HG03280 (cell line): ENCODE measurements around the gene AKAP6.

Experiments used
- ATAC-seq: cut with Tn5 transposase; IDR thresholded peaks from one replicate; pipeline ENCODE4 v1.9.1; 2021; ENCODE audit warnings: mild to moderate bottlenecking, moderate library complexity; ENCODE audit not compliant: unreplicated experiment

Gene AKAP6

DNA sequence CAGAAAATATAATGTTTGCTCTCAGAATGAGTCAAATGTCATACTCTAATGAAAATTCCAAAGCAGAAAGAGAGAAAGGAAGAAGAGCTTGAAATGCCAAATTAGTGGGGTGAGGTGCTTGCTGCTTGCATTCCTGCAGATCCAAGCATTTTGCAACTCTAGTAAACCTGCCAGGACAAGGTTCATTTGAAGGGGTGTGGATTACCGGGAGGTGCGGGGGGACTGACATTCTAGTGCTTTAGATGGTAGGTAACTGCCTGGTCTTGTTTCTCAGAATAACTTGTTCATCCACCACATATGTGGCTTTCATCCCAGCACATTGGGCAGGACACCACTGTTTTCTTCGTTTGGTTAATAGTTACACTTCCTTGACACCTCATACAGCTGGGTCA lies 144.4 kb downstream of the AKAP6 start:
- no peak for ATAC-seq

DNA sequence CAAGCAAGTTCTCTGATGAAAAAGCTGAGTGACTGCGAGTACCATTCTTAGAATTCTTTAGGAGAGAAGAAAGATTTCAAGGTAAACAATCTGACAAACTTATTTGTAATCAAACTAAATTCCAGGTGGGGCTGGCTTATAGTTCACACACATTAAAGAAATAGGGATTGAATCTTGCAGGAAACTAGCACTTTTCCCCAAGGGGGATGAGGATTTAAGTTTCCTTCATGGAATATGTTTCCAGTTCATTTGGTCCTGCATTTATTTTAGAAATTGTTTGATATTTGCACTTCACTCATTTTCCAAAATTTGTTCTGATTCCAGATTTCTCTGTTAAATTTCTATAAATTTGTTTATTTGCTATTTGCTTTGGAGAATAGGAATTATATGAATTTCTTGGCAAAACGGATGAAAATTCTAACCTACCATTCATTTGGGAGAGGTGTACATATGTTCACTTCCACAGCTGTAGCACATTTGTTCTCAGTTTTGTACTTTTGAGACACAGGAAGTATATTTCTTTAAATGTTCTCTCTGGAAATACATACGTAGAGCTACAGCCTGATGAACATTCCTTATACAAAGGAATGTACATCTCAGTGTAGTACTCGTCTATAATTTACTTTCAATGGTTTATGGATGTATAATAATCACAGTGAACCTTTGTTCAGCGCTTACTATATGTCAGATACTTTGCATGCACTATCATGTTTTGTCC lies 145.5 kb downstream of the AKAP6 start:
- ATAC-seq, result no peak

DNA sequence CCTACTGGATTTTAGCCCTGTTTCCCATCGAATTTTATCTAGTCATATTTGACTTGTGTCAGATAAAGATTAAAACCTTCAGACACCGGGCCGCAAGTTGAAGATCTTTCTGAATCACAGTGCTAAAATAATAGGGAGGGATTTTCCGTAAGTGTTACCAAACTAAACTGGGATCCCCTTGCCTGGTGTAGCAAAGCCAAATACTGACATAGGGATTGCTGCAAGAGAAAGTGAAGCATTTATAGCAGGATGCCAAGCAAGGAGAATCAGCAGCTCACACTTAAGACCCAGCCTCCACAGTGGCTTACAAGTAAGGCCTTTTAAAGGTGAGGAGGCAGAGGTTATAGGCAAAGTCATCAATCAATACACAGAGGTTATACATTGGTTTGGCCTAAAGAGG lies 147.4 kb downstream of the AKAP6 start:
- ATAC-seq, result no peak

DNA sequence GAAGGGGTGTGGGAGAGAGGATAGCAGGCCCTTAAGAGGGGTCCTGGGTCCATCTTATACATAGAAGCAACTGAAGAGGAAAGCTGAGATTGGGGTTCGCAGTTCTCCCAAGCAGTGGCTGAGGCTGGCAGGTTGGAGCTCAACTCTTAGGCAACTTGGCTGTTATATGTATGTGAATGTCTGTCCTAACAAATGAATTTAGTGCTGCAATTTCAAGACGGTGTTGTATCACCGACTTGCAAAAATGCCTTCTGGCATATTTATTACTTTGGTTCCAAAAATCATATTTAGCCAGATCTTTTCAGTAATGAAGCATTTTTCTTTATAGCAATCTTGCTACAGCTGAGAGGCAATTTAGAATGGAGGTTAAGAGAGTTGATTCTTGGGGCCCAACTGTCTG lies 148.3 kb downstream of the AKAP6 start:
- ATAC-seq, result no peak

DNA sequence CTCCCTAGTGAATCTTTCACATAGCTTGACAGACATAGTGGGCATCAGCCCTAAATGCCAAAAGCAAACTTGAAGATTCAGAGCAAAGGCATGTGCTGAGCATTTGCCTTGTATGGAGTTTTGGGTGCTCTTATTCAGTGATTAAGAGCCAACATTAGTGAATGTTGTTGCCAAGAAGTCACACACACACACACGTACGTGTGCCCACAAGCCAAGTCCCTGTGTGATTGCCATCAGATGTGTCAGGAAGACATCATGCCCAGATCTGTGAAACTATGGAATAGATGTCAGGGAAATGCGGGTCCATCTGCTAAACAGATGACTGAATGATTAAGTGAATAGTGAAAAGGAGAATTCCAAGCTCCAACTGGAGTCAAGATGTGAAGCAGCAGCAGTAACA lies 149.0 kb downstream of the AKAP6 start:
- no peak for ATAC-seq

DNA sequence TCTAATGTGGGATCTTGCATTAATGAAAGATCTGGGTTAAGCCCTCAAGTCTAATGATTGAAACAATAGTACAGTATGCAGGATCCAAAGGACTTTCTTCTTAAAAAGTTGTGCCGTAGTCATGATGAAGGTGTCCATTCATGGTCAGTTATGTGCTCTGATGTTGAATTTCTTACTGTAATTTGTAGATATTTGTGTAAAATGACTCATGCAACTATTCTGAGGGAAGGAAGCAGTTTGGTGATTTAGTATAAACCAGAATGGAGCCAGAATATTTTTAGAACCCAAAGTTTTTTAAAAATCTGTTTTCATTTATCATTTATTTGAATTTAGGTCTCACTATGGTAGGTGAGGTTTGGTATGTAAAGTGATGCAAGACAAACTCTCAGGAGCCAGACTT lies 151.2 kb downstream of the AKAP6 start:
- no peak for ATAC-seq

DNA sequence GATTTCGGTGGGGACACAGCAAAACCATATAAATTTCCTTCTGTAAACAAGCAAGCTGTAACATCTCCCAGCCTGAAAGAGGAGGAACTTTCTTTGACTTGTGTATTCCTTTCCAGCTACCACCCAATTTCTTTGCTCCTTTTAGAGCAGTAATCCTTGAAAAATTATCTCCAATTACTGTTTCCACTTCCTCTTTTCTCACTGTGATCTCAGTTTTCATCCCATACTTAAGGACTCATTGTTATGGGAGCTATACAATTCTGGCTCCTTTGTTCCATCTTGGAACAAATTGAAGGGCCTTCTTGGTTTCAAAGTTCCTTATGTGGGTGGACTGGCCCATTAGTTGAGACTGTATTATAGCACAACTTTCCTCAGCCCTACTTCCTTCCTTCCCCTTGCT lies 152.6 kb downstream of the AKAP6 start:
- no peak for ATAC-seq

DNA sequence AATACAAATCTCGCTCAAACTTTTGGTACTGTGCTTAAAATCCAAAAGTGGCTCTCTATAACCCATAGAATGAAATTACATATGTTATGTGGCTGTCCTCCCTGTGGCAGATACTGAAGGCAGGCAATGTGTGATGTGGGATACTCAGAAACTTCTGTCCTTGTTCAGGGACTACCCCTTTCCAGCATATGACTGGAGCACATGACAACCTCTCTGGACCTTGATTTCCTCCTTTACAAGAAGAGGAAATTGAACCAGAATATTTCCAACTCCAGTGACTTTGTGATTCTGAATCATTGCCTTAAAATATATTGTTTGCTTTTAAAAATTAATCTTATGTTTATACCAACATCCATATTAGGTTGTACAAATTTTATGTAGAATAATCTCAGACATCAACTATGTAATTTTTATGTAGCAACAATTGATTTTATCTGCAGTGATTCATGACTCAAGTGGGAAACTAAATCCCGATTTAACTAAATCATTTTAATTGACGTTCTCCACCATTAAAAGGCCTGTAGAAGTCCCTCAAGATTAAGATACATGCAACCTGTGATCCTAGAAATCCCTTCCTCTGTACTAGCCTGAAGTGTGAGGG lies 162.4 kb downstream of the AKAP6 start:
- ATAC-seq, result no peak

DNA sequence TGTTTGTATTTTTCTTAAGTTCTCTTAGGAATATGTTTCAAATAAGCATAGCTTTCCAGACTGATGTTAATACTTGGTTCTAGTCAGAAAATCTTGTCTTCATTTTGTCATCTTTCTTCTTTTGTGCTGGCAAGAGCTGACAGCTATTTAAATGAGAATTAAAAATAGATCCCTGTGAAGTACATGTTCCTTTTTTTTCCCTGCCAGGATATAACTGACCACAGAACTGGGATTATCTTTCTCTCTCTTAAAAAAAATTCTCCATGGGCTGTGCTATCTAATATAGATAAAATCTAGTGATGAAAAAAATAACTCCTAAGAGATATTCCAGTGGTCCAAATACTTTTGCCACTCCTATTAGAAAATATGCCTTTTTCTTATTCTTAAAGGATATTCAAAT lies 163.4 kb downstream of the AKAP6 start:
- ATAC-seq, result no peak

DNA sequence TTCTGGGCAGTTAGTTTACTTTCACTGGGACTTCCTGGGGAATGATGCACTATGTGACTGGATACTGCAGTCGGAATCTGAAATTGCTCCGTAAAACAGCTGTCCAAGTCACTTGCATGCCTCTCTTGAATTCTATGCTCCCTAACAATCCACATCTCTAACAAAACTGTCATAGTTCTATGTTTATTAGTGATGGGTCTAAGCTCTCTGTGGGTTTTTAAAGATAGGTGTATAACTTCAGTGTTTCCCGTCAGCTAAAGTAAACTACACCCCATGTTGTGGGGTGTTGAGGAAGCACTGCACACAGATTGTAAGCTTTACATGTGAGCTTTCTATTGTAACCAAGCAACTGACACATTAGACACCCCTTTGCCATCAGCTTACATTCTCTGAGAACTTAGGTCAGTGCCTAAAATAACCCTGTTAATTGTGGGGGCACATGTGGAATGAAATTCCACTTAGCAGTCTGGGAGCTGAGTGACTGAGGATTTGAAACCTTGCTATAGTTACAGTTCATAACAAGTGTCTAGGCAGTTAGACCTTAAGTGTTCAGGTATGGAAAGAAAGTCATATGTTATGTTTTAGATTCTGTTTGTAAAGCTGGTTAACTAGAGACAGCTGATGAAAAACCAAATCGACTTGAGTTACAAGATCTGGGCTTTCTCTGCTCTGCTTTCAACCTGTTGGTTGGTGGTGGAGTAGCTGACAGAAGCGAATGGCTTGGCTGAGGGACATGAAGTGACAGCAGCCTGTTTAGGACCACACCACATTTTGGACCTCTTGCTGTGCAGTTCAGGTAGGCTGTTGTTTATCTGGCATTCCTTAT lies 165.7 kb downstream of the AKAP6 start:
- no peak for ATAC-seq

DNA sequence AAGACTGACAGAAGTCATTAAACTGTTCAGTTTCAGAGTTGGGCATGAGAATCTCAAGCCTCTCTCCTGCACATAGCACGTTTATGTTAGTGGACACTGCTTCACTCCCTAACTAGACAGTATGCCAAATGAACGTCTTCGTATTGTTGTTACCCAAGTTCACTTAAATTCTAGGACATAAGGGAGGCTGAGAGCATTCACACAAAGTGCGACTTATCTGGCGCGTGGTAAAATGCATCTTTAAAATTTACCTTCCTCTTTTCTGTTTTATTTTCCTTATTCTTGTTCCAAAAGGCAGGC lies 166.3 kb downstream of the AKAP6 start:
- no peak for ATAC-seq

DNA sequence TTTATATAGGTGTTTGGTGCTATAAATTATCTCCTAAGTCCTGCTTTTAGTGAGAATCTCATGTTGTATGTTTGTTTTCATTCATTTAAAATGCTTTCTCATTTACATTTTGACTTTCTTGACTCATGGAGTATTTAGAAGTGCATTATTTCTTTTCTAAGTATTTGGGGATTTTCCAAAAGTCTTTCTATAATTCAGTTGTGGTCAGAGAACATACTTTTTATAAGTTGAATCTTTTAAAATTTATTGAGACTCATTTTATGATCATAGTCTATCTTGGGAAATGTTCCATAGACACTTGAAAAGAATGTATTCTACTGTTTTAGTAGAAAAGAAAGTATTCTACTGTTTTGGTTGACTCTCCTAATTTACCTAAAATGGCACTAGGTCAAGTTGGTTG lies 168.2 kb downstream of the AKAP6 start:
- no peak for ATAC-seq

DNA sequence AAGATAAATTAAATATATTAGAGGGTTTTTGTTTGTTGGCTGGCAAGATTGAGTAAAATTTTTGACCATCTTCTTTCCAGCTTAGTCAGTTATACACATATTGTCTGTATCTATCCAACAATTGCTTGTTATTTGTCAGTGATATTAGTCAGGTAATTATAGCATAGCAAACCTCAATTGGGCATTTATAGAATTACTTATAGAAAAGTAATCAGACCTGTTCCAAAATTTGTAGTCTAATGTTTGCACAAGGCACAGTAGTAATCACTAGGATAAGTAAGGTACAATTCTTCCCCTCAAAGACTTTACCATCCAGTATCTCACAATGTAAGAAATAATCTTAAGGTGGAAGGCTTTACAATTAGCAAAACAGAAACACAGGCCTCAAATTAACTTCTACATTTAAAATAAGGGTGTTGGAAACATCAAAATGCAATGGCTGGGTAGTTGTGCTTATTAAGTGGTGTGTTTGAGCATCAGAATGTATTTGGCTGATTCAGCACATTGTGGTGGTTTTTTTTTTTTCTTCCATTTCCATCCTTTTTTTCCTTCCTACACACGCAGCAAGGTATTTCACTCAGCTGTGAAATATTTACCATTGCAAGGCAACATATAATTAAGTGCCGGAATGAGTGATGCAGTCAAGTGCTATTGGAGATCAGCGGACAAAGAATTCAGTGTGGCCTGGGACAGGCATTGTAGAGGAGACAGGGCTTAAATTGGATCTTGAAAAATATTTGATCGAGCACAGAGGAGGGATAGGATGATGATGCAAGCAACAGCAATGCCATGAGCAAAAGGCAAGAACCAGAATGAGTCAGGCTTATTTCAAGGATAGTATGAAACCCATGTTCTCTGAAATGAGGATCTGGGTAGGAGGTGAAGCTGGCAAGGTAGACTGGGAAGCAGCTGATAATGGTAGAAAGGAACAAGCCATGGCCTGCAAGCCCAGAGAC lies 178.2 kb downstream of the AKAP6 start:
- no peak for ATAC-seq

DNA sequence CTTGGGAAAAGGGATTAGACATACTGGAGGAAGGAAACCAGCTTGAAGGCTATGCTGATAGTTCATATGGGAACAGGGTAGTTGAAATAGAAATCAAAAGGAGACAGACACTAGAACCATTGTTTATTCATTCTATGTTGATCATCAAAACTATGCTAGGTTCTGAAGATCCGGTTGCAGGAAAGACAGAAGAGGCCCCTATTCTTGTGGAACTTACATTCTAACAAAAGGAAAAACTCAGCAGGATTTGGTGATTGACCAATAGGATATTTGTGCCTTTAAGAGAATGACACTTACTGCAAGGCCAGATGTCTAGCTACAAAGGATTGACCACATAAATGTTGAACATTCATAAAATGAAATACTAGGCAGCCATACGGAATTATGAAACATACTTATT lies 179.2 kb downstream of the AKAP6 start:
- ATAC-seq, result no peak

DNA sequence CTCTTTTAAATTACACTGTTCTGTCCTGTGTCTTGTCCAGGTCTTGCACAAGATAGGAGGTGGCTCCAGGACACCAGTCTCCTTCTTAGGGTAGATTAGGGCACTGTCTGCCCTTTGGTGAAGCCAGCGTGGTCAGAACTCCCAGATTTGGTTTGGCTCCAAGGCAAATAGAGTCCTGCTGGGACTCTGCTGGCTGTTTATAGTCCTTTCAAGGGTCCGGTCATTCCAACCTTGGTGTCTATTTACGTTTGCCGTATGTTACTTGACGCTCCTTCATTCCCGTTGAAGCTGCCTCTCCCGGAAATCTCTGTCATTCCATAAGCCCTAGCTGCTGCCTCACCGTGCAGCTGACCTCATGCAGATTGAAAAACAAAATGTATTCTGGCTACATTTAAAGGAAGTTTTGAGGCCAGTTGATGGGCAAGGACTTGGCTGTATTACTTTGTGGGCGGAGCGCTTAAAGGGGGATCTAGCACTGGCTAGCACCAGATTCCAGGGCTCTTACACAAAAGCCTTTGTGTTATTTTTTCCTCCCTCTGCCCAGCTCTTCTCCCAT lies 180.6 kb downstream of the AKAP6 start:
- no peak for ATAC-seq

DNA sequence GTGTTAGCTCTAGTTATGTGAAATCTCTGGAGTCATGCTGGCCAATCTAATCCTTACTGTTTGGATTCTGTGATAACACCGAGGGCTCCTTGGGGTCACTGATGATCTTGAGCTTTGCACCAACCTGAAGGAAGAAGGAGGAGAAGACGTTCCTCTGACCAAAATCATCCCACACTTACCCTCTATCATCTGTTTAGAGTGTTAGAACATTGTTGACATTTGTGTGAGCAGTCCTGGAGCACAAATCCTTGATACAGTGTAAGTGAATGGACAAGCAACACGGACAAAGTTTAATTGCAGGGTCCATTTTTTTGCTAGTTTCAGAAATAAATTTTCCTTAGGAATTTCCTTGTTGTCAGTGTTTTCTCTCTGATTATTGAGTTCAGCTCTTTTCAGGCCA lies 181.7 kb downstream of the AKAP6 start:
- no peak for ATAC-seq

DNA sequence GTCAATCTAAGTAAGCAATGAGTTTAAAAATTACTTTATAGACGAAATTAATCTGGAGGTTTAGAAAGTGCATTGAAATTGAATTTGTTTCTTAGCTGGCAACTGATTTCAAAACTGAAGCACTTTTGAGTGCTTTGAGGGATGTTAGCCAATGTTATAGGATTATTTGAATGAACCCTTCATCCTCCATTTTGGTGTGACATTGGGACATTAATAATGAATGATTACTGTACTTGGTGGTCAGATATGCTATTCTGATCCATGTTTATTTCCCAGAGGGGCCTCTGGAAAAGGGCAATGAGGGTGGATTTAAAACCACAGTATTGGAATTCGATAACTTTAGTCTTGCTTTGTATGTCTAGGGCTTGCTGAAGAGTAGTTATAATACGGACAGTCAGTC lies 183.2 kb downstream of the AKAP6 start:
- no peak for ATAC-seq

DNA sequence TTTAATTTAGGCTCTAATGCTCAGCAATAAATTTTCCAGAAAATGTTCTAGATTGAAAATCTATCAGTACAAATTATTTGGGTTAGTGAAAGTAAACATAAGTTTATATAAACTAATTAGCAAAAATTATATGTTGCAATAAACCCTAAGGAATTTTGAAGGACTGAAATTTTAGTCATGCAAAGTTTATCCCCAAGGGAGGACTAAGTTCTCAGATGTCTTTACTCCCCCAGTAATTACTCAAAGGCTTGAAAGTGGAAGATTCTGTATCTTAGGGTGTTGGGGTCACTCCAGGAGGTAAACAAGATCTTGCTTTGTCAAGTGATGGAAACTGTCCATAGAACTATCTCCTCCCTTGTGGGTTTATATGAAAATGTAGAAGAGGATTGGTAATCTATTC lies 183.7 kb downstream of the AKAP6 start:
- ATAC-seq, result no peak

DNA sequence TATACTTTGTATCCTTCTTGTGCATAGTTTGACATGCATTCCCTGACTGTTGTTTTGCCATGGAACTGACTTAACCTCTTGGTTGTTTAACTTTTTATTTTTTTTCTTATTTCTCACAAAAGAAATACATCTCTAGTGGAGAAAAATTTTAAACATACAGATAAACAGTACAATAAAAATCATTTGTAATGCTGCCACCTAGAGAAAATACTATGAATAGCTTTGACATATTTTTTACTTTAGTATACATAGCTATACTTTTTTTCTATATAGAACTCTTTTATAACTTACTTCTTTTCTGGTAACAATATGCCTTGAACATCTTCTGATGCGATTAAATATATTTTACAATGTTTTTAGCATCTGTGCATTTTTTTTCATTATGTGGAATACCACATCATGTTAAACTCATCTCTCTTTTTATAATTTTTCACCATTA lies 184.5 kb downstream of the AKAP6 start:
- no peak for ATAC-seq

DNA sequence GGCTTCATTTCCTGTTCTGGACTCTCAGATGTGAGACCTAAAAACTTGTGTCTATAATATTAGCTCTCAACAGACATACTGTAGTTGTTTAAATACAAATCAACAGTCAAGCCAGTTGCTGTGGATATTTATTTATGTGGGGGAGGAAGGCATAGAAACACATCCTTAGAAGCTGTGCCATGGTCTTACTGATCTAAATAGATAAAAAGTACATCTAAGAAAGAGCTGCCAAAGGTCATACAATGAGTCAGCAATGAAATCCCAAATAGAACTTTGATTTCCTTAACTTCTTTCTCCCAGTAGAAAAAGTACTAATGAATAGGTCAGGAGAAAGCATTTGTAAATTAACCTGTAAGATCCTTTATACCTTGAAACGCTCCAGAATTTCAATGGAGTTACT lies 185.1 kb downstream of the AKAP6 start:
- ATAC-seq, result no peak

DNA sequence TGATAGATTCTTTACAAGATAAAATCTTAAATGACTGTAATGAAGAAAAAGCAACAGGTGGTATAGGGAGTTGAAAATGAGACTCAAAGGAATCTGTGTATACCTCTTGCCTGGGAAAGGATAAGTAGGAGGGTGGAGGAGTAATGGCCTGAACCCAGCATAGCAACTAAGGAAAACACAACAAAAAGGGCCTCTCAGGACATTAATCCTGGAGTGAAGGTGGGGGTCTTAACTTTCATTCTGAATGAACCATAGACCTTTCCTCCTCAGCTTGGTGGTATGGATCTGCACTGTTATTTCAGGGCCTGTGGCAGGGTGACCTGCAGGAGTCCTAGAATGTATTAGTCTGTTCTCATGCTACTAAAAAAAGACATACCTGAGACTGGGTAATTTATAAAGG lies 185.6 kb downstream of the AKAP6 start:
- ATAC-seq, result no peak
